ENCODE measurements around the gene NMT2. TPM values are rescaled to one million over a fixed set of nuclear protein-coding genes. Genes with fewer than 3 reads are reported as not detected.

The NMT2 gene
- total and polyA plus RNA-seq, 10 of the 15 experiments (the other 5 are each of a cell fraction or from before 2014, with no cell fraction given) = 4.9 to 12.0 (median 9.2) TPM

GRCh38 chr10:15058689-15059088 lies 109.8 kb downstream of the NMT2 start:
- CTCF ChIA-PET = no interaction called here
- TF ChIP-seq NFYB (IDR thresholded peaks at IDR 0.05; ENCODE audit: insufficient read depth, low read depth, low read length) = no peak
- no peak for TF ChIP-seq ASH2L (IDR thresholded peaks at IDR 0.05; ENCODE audit: borderline replicate concordance, low read depth)
- no peak for TF ChIP-seq TCF12 (IDR thresholded peaks at IDR 0.05; ENCODE audit: low read depth, low read length)
- no peak for TF ChIP-seq SP1 (IDR thresholded peaks at IDR 0.05; ENCODE audit: low read depth, low read length)
- no peak for TF ChIP-seq ZSCAN29 (IDR thresholded peaks at IDR 0.05)
- no peak for TF ChIP-seq ZBED1 (IDR thresholded peaks at IDR 0.05; ENCODE audit: borderline replicate concordance)
- no peak for TF ChIP-seq EGR1 (IDR thresholded peaks at IDR 0.05; ENCODE audit: borderline replicate concordance in 1 of 2, low read depth in 2 of 2, low read length in 2 of 2)
- no peak for TF ChIP-seq CBX5 (IDR thresholded peaks at IDR 0.05; ENCODE audit: low read depth)
- no peak for TF ChIP-seq KDM1A (IDR thresholded peaks at IDR 0.05; ENCODE audit: borderline replicate concordance)
- no peak for TF ChIP-seq CBX3 (IDR thresholded peaks at IDR 0.05; ENCODE audit: borderline replicate concordance, low read depth)
- TF ChIP-seq RUNX3 (IDR thresholded peaks at IDR 0.05; ENCODE audit: low read length) = no peak
- TF ChIP-seq CHD1 (IDR thresholded peaks at IDR 0.05; ENCODE audit: low read depth, low read length) = no peak
- no peak for TF ChIP-seq SREBF1 (IDR thresholded peaks at IDR 0.05; ENCODE audit: low read length)
- no peak for TF ChIP-seq TARDBP (IDR thresholded peaks at IDR 0.05; ENCODE audit: borderline replicate concordance)
- no peak for TF ChIP-seq IKZF2 (IDR thresholded peaks at IDR 0.05)
- no peak for TF ChIP-seq KAT2A (conservative IDR thresholded peaks at IDR 0.05; ENCODE audit: control insufficient read depth, low read depth, low read length)
- TF ChIP-seq GABPA (IDR thresholded peaks at IDR 0.05; ENCODE audit: low read depth) = no peak
- no peak for TF ChIP-seq IRF5 (IDR thresholded peaks at IDR 0.05; ENCODE audit: borderline replicate concordance)
- TF ChIP-seq CBFB (IDR thresholded peaks at IDR 0.05; ENCODE audit: low read depth) = no peak
- H3K4me3 ChIP-seq = no peak overlapping the region
- no peak overlapping the region for H3K27ac ChIP-seq (ENCODE audit: control insufficient read depth, insufficient read depth)
- SMC1A ChIA-PET (ENCODE audit: uncharacterized antibody, unreplicated experiment) = no interaction called here
- no peaks in the 10 kb centered on the region for H4K20me1 ChIP-seq (ENCODE audit: control insufficient read depth, insufficient read depth)
- H3K79me2 ChIP-seq (ENCODE audit: control insufficient read depth, insufficient read depth, low read length) = no peaks in the 10 kb centered on the region
- H3K9me3 ChIP-seq (replicated peaks; ENCODE audit: control insufficient read depth, insufficient read depth, low read length) = peaks cover 2% of the 10 kb centered on the region; the same call in 2 of the 3 replicates
- in situ Hi-C loops (cut with MboI) = no loop called here
- POLR2A ChIA-PET = no interaction called here
- no TSS peak for BruUV-seq (replicated peaks)
- intact Hi-C loops (cut with micrococcal nuclease; ENCODE audit: unreplicated experiment) = no loop called here
- no peak for ATAC-seq
- no peak overlapping the region for H3K4me2 ChIP-seq (ENCODE audit: control insufficient read depth, insufficient read depth)
- no peaks in the 10 kb centered on the region for H3K36me3 ChIP-seq (ENCODE audit: control insufficient read depth in 2 of 2, insufficient read depth in 2 of 2, low read length in 1 of 2)
- H3K4me1 ChIP-seq (ENCODE audit: control insufficient read depth, insufficient read depth, low read length) = no peaks in the 10 kb centered on the region
- H3K9ac ChIP-seq (ENCODE audit: control insufficient read depth, insufficient read depth, low read length) = no peak overlapping the region
- H2AFZ ChIP-seq (ENCODE audit: control insufficient read depth, low read depth, low read length) = no peak overlapping the region
- no peaks in the 10 kb centered on the region for H3K27me3 ChIP-seq (replicated peaks in 1 of 2; ENCODE audit: control insufficient read depth in 2 of 2, insufficient read depth in 2 of 2, low read length in 1 of 2)
- no peak for FAIRE-seq
- RAD21 ChIA-PET (ENCODE audit: unreplicated experiment) = no interaction called here
- no peak for DNase-seq (ENCODE audit: low read depth, low spot score)
- WGBS (ENCODE audit: insufficient coverage, insufficient replicate concordance, low lambda C conversion rate, missing lambda C conversion rate) = 0% methylated on average over 1 of the region's 1 CpG

Small RNA genes lying within 50 kb of the gene (small RNA-seq; reads per million reads assigned to genes)
- gene AL590365.1 = not detected

Other genes with a start within 250 kb of the NMT2 start
- 24.6 and 25.8 TPM in 2 replicates for gene DCLRE1C, start 214.6 kb downstream of the NMT2 start, total RNA-seq (2014; rRNA removed)
- gene DCLRE1C, start 214.6 kb downstream of the NMT2 start, total RNA-seq (2014; rRNA removed; fragmentation: Illumina TruSeq; extraction: Trizol) = 29.5 and 32.1 TPM in 2 replicates
- 19.8 and 20.6 TPM in 2 replicates for gene DCLRE1C, start 214.6 kb downstream of the NMT2 start, total RNA-seq (2021)
- gene DCLRE1C, start 214.6 kb downstream of the NMT2 start, polyA plus RNA-seq (2011; rRNA removed) = 19.3 and 26.3 TPM in 2 replicates
- 28.7 and 29.2 TPM in 2 replicates for gene DCLRE1C, start 214.6 kb downstream of the NMT2 start, polyA plus RNA-seq (2014; fragmentation: Illumina TruSeq; extraction: Trizol)
- gene DCLRE1C, start 214.6 kb downstream of the NMT2 start, polyA plus RNA-seq (2014; fragmentation: Nextera tagmentation; extraction: Ambion mirVana) = 10 to 100 TPM; 15.7 to 26.2 TPM
- 18.5 and 20.3 TPM in 2 replicates for gene DCLRE1C, start 214.6 kb downstream of the NMT2 start, polyA plus RNA-seq (2014; rRNA removed)
- 10 to 100 TPM; 35.7 to 43.4 TPM for gene DCLRE1C, start 214.6 kb downstream of the NMT2 start, polyA plus RNA-seq (2016; fragmentation: Nextera tagmentation; extraction: Ambion mirVana)
- gene MEIG1, start 209.3 kb downstream of the NMT2 start, total RNA-seq (2014; rRNA removed) = not detected in 2 replicates
- gene MEIG1, start 209.3 kb downstream of the NMT2 start, total RNA-seq (2014; rRNA removed; fragmentation: Illumina TruSeq; extraction: Trizol) = 0.67 TPM in 1 of 2 replicates, not detected in the other
- not detected in 2 replicates for gene MEIG1, start 209.3 kb downstream of the NMT2 start, total RNA-seq (2021)
- 0.22 and 0.62 TPM in 2 replicates for gene MEIG1, start 209.3 kb downstream of the NMT2 start, polyA plus RNA-seq (2011; rRNA removed)
- 0.13 TPM in 1 of 2 replicates, not detected in the other for gene MEIG1, start 209.3 kb downstream of the NMT2 start, polyA plus RNA-seq (2014; fragmentation: Illumina TruSeq; extraction: Trizol)
- under 1 TPM; 0.79 to 0.80 TPM for gene MEIG1, start 209.3 kb downstream of the NMT2 start, polyA plus RNA-seq (2014; fragmentation: Nextera tagmentation; extraction: Ambion mirVana)
- gene MEIG1, start 209.3 kb downstream of the NMT2 start, polyA plus RNA-seq (2014; rRNA removed) = 0.71 and 1.1 TPM in 2 replicates
- gene MEIG1, start 209.3 kb downstream of the NMT2 start, polyA plus RNA-seq (2016; fragmentation: Nextera tagmentation; extraction: Ambion mirVana) = 1 to 10 TPM; 1.8 to 1.9 TPM
- gene OLAH, start 124.8 kb downstream of the NMT2 start, total RNA-seq (2014; rRNA removed) = 0.49 and 0.85 TPM in 2 replicates
- 0.74 and 0.98 TPM in 2 replicates for gene OLAH, start 124.8 kb downstream of the NMT2 start, total RNA-seq (2014; rRNA removed; fragmentation: Illumina TruSeq; extraction: Trizol)
- gene OLAH, start 124.8 kb downstream of the NMT2 start, total RNA-seq (2021) = 0.56 and 0.59 TPM in 2 replicates
- 1.4 and 2.0 TPM in 2 replicates for gene OLAH, start 124.8 kb downstream of the NMT2 start, polyA plus RNA-seq (2011; rRNA removed)
- gene OLAH, start 124.8 kb downstream of the NMT2 start, polyA plus RNA-seq (2014; fragmentation: Illumina TruSeq; extraction: Trizol) = 1.1 and 2.4 TPM in 2 replicates
- under 1 TPM; 0.10 to 0.44 TPM for gene OLAH, start 124.8 kb downstream of the NMT2 start, polyA plus RNA-seq (2014; fragmentation: Nextera tagmentation; extraction: Ambion mirVana)
- 0.38 and 0.52 TPM in 2 replicates for gene OLAH, start 124.8 kb downstream of the NMT2 start, polyA plus RNA-seq (2014; rRNA removed)
- gene OLAH, start 124.8 kb downstream of the NMT2 start, polyA plus RNA-seq (2016; fragmentation: Nextera tagmentation; extraction: Ambion mirVana) = under 1 TPM in 1 of 2 experiments, not detected in 1; 0.19 TPM
- 0.16 and 0.68 TPM in 2 replicates for gene ACBD7, start 79.9 kb downstream of the NMT2 start, total RNA-seq (2014; rRNA removed)
- gene ACBD7, start 79.9 kb downstream of the NMT2 start, total RNA-seq (2014; rRNA removed; fragmentation: Illumina TruSeq; extraction: Trizol) = 0.36 and 0.37 TPM in 2 replicates
- 0.27 and 0.74 TPM in 2 replicates for gene ACBD7, start 79.9 kb downstream of the NMT2 start, total RNA-seq (2021)
- 0.39 and 0.46 TPM in 2 replicates for gene ACBD7, start 79.9 kb downstream of the NMT2 start, polyA plus RNA-seq (2011; rRNA removed)
- gene ACBD7, start 79.9 kb downstream of the NMT2 start, polyA plus RNA-seq (2014; fragmentation: Illumina TruSeq; extraction: Trizol) = 0.25 and 0.33 TPM in 2 replicates
- under 1 TPM; 0.04 to 0.37 TPM for gene ACBD7, start 79.9 kb downstream of the NMT2 start, polyA plus RNA-seq (2014; fragmentation: Nextera tagmentation; extraction: Ambion mirVana)
- gene ACBD7, start 79.9 kb downstream of the NMT2 start, polyA plus RNA-seq (2014; rRNA removed) = 0.28 and 0.35 TPM in 2 replicates
- gene ACBD7, start 79.9 kb downstream of the NMT2 start, polyA plus RNA-seq (2016; fragmentation: Nextera tagmentation; extraction: Ambion mirVana) = under 1 TPM; 0.24 to 0.42 TPM
- gene RPP38, start 71.3 kb downstream of the NMT2 start, total RNA-seq (2014; rRNA removed) = 12.8 and 13.0 TPM in 2 replicates
- gene RPP38, start 71.3 kb downstream of the NMT2 start, total RNA-seq (2014; rRNA removed; fragmentation: Illumina TruSeq; extraction: Trizol) = 19.0 and 21.4 TPM in 2 replicates
- 18.5 and 19.0 TPM in 2 replicates for gene RPP38, start 71.3 kb downstream of the NMT2 start, total RNA-seq (2021)
- gene RPP38, start 71.3 kb downstream of the NMT2 start, polyA plus RNA-seq (2011; rRNA removed) = 26.6 and 26.7 TPM in 2 replicates
- gene RPP38, start 71.3 kb downstream of the NMT2 start, polyA plus RNA-seq (2014; fragmentation: Illumina TruSeq; extraction: Trizol) = 40.9 and 48.9 TPM in 2 replicates
- gene RPP38, start 71.3 kb downstream of the NMT2 start, polyA plus RNA-seq (2014; fragmentation: Nextera tagmentation; extraction: Ambion mirVana) = 10 to 100 TPM; 27.7 to 38.4 TPM
- 17.0 and 24.0 TPM in 2 replicates for gene RPP38, start 71.3 kb downstream of the NMT2 start, polyA plus RNA-seq (2014; rRNA removed)
- 10 to 100 TPM; 32.0 to 32.4 TPM for gene RPP38, start 71.3 kb downstream of the NMT2 start, polyA plus RNA-seq (2016; fragmentation: Nextera tagmentation; extraction: Ambion mirVana)
- gene FAM171A1, start 202.6 kb upstream of the NMT2 start, total RNA-seq (2014; rRNA removed) = 0.11 and 0.28 TPM in 2 replicates
- gene FAM171A1, start 202.6 kb upstream of the NMT2 start, total RNA-seq (2014; rRNA removed; fragmentation: Illumina TruSeq; extraction: Trizol) = 0.09 and 0.18 TPM in 2 replicates
- gene FAM171A1, start 202.6 kb upstream of the NMT2 start, total RNA-seq (2021) = 0.23 and 0.64 TPM in 2 replicates
- gene FAM171A1, start 202.6 kb upstream of the NMT2 start, polyA plus RNA-seq (2011; rRNA removed) = 0.08 TPM in 1 of 2 replicates, not detected in the other
- 0.10 and 0.11 TPM in 2 replicates for gene FAM171A1, start 202.6 kb upstream of the NMT2 start, polyA plus RNA-seq (2014; fragmentation: Illumina TruSeq; extraction: Trizol)
- under 1 TPM in 1 of 2 experiments, not detected in 1; 0.05 TPM for gene FAM171A1, start 202.6 kb upstream of the NMT2 start, polyA plus RNA-seq (2014; fragmentation: Nextera tagmentation; extraction: Ambion mirVana)
- gene FAM171A1, start 202.6 kb upstream of the NMT2 start, polyA plus RNA-seq (2014; rRNA removed) = 0.12 and 0.23 TPM in 2 replicates
- under 1 TPM; 0.05 to 0.28 TPM for gene FAM171A1, start 202.6 kb upstream of the NMT2 start, polyA plus RNA-seq (2016; fragmentation: Nextera tagmentation; extraction: Ambion mirVana)

Data from GM12878 (cell line).